ENCODE data around the gene ANKRD33B.

ANKRD33B gene

DNA sequence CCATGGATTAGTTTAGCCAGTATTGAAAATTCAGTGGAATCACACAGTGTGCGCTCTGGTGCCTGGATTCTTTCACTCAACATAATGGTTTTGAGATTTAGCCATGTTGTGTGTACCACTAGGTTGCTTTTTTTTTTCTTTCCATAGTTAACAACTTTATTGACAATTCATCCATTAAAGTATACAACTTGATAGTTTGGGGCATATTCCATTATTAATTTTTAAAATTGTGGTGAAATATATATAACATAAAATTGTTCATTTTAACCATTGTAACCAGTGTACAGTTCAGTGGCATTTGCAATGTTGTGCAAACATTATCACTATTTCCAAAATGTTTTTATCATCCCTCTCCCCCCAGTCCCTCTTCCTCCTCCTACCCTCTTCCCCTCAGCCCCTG is 35.2 kb downstream of the ANKRD33B start:
- Histone ChIP-seq H3K9me3 (ENCODE audit: insufficient read depth, low read length, severe bottlenecking) (no peaks in the 10 kb centered on the region), H3K79me2 (ENCODE audit: insufficient read depth, low read length) (peaks cover 89% of the 10 kb centered on the region), H3K4me3 (ENCODE audit: low read depth in 1 of 2, low read length in 2 of 2) (no peak overlapping the region), H4K20me1 (ENCODE audit: insufficient read depth, low read length) (peaks cover 10% of the 10 kb centered on the region; the same call in 1 of the 2 replicates), H3K27me3 (ENCODE audit: insufficient read depth, low read length, poor library complexity) (no peaks in the 10 kb centered on the region), H3K36me3 (ENCODE audit: insufficient read depth, low read length) (peaks cover 4% of the 10 kb centered on the region; the same call in 1 of the 2 replicates), H3K4me1 (ENCODE audit: insufficient read depth, low read length) (peaks cover 61% of the 10 kb centered on the region), H2AFZ (ENCODE audit: low read depth, low read length) (no peak overlapping the region), H3K9ac (ENCODE audit: low read depth, low read length) (no peak overlapping the region), H3K27ac (ENCODE audit: low read length) (no peak overlapping the region), H3K4me2 (ENCODE audit: insufficient read depth, low read length) (no peak overlapping the region)
- ATAC-seq (ENCODE audit: insufficient read depth, low read depth) (no peak), DNase-seq (no peak)
- no peak for TF ChIP-seq EZH2 (IDR thresholded peaks at IDR 0.05; ENCODE audit: borderline replicate concordance, low read depth, low read length, severe bottlenecking)
- TF ChIP-seq, protein P1, sequence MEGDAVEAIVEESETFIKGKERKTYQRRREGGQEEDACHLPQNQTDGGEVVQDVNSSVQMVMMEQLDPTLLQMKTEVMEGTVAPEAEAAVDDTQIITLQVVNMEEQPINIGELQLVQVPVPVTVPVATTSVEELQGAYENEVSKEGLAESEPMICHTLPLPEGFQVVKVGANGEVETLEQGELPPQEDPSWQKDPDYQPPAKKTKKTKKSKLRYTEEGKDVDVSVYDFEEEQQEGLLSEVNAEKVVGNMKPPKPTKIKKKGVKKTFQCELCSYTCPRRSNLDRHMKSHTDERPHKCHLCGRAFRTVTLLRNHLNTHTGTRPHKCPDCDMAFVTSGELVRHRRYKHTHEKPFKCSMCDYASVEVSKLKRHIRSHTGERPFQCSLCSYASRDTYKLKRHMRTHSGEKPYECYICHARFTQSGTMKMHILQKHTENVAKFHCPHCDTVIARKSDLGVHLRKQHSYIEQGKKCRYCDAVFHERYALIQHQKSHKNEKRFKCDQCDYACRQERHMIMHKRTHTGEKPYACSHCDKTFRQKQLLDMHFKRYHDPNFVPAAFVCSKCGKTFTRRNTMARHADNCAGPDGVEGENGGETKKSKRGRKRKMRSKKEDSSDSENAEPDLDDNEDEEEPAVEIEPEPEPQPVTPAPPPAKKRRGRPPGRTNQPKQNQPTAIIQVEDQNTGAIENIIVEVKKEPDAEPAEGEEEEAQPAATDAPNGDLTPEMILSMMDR (IDR thresholded peaks at IDR 0.05; ENCODE audit: borderline replicate concordance, extremely low read depth, low read length, poor library complexity, severe bottlenecking): no peak

DNA sequence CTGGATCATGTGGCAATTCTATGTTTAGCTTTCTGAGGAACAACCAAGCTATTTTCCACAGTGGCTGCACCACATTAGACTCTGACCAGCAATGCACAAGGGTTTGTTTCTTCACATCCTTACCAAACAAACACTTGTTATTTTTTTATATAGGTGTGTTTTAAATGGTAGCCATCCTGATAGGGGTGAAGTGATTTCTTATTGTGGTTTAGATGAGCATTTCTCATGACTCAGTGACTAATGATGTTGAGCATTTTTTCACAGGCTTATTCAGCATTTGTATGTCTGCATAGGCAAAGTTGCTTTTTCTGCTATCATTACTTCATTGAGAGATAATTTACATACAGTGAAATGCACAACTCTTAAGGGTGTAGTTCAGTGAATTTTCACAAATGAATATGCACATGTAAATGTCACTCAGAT is 36.0 kb downstream of the ANKRD33B start:
- TF ChIP-seq EZH2 (IDR thresholded peaks at IDR 0.05; ENCODE audit: borderline replicate concordance, low read depth, low read length, severe bottlenecking): no peak
- TF ChIP-seq, protein P1 (IDR thresholded peaks at IDR 0.05; ENCODE audit: borderline replicate concordance, extremely low read depth, low read length, poor library complexity, severe bottlenecking): no peak
- no peak overlapping the region for H3K27ac ChIP-seq (ENCODE audit: low read length)
- no peak for ATAC-seq (ENCODE audit: insufficient read depth, low read depth)
- peaks cover 85% of the 10 kb centered on the region for H3K79me2 ChIP-seq (ENCODE audit: insufficient read depth, low read length)
- DNase-seq: no peak
- H3K4me3 ChIP-seq (ENCODE audit: low read depth in 1 of 2, low read length in 2 of 2): no peak overlapping the region
- no peak overlapping the region for H2AFZ ChIP-seq (ENCODE audit: low read depth, low read length)
- no peak overlapping the region for H3K4me2 ChIP-seq (ENCODE audit: insufficient read depth, low read length)
- peaks cover 4% of the 10 kb centered on the region; the same call in 1 of the 2 replicates for H3K36me3 ChIP-seq (ENCODE audit: insufficient read depth, low read length)
- no peak overlapping the region for H3K9ac ChIP-seq (ENCODE audit: low read depth, low read length)
- H4K20me1 ChIP-seq (ENCODE audit: insufficient read depth, low read length): peaks cover 10% of the 10 kb centered on the region; the same call in 1 of the 2 replicates
- H3K9me3 ChIP-seq (ENCODE audit: insufficient read depth, low read length, severe bottlenecking): no peaks in the 10 kb centered on the region
- peaks cover 54% of the 10 kb centered on the region for H3K4me1 ChIP-seq (ENCODE audit: insufficient read depth, low read length)
- no peaks in the 10 kb centered on the region for H3K27me3 ChIP-seq (ENCODE audit: insufficient read depth, low read length, poor library complexity)

DNA sequence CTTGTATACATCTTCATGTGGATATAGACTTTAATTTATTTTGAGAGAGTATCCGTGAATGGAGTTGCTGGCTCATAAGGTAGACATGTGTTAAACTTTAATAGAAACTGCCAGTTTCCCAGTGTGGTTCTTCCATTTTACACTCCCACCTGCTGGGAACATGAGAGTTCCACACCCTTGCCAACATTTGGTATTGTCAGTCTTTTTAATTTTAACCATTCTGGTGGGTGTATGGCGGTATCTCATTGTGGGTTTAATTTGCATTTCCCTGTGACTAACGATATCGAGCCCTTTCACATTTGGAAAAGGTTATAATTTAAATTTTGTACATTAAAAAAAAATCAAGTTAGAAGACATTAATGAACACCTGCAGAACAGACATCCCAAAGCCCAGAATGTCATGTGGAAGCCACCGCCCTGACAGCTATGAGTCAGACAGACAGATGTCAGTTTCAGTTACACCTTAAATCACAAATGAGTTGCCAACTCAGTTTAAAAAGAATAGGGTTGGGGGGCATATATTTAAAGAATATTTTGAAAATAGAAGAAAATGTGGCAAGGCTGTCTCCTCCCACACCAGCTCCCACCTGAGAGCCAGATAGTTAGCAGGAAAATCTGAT is 36.9 kb downstream of the ANKRD33B start:
- TF ChIP-seq, protein P1 (IDR thresholded peaks at IDR 0.05; ENCODE audit: borderline replicate concordance, extremely low read depth, low read length, poor library complexity, severe bottlenecking): peak; percentile 18
- no peak for TF ChIP-seq EZH2 (IDR thresholded peaks at IDR 0.05; ENCODE audit: borderline replicate concordance, low read depth, low read length, severe bottlenecking)
- peaks cover 13% of the 10 kb centered on the region; the same call in 1 of the 2 replicates for H4K20me1 ChIP-seq (ENCODE audit: insufficient read depth, low read length)
- H3K27me3 ChIP-seq (ENCODE audit: insufficient read depth, low read length, poor library complexity): no peaks in the 10 kb centered on the region
- DNase-seq (peak; percentile 37), ATAC-seq (ENCODE audit: insufficient read depth, low read depth) (peak; percentile 51)
- peak overlapping the region; percentile 71 for H3K27ac ChIP-seq (ENCODE audit: low read length)
- H3K9me3 ChIP-seq (ENCODE audit: insufficient read depth, low read length, severe bottlenecking): no peaks in the 10 kb centered on the region
- H3K79me2 ChIP-seq (ENCODE audit: insufficient read depth, low read length): peaks cover 85% of the 10 kb centered on the region
- no peak overlapping the region for H2AFZ ChIP-seq (ENCODE audit: low read depth, low read length)
- H3K9ac ChIP-seq (ENCODE audit: low read depth, low read length): no peak overlapping the region
- H3K4me1 ChIP-seq (ENCODE audit: insufficient read depth, low read length): peaks cover 45% of the 10 kb centered on the region
- H3K4me2 ChIP-seq (ENCODE audit: insufficient read depth, low read length): peak overlapping the region; percentile 35
- no peak overlapping the region for H3K4me3 ChIP-seq (ENCODE audit: low read depth in 1 of 2, low read length in 2 of 2)
- peaks cover 4% of the 10 kb centered on the region; the same call in 1 of the 2 replicates for H3K36me3 ChIP-seq (ENCODE audit: insufficient read depth, low read length)

All from DND-41 (cell line).